Keratinocyte (primary cell): ENCODE results near the gene RNF175.

Experiments
- CTCF ChIP-seq, 3 experiments: IDR thresholded peaks in 1 of 3; conservative IDR thresholded peaks in 1 of 3; optimal IDR thresholded peaks in 1 of 3; 2 replicates in 2 of 3; 3 replicates in 1 of 3; pipeline versions ENCODE3 to v1.5.1; 2011; ENCODE audit warnings: low read length in 3 of 3, mild to moderate bottlenecking in 3 of 3, moderate library complexity in 2 of 3, control low read depth in 1 of 3, inconsistent platforms in 1 of 3; ENCODE audit not compliant: insufficient read depth in 2 of 3; ENCODE audit errors: extremely low read depth in 1 of 3
- EZH2 ChIP-seq: IDR thresholded peaks from one replicate; pipeline ENCODE4 v1.6.1; 2012; ENCODE audit warnings: inconsistent platforms, mild to moderate bottlenecking, low read length, moderate library complexity

GRCh38 chr4:153776601-153777000, 16.8 kb upstream of the RNF175 start:
- no peak for TF ChIP-seq CTCF (optimal IDR thresholded peaks at IDR 0.05 in 1 of 3, IDR thresholded peaks at IDR 0.05 in 1 of 3, conservative IDR thresholded peaks at IDR 0.05 in 1 of 3; ENCODE audit: extremely low read depth in 1 of 3, insufficient read depth in 2 of 3, low read length in 3 of 3)
- TF ChIP-seq EZH2: no peak
